Brain microvascular endothelial cell (primary cell): ENCODE results near the gene ZIC1.

ENCODE experiments used
- DNase-seq: peaks from one replicate; pipeline ENCODE4 v3.0.0-alpha.2; 2020
- H3K27ac ChIP-seq: fragments of 250-450 bp; sonication (Bioruptor Pico); 2 replicates; pipeline ENCODE4 v1.5.1; 2020; ENCODE audit warnings: mild to moderate bottlenecking, moderate library complexity
- H3K27me3 ChIP-seq: fragments of 250-450 bp; sonication (Bioruptor Pico); replicated peaks from 2 replicates; pipeline ENCODE4 v1.5.1; 2020; ENCODE audit warnings: mild to moderate bottlenecking
- H3K36me3 ChIP-seq: fragments of 250-450 bp; sonication (Bioruptor Pico); replicated peaks from 2 replicates; pipeline ENCODE4 v1.5.1; 2020; ENCODE audit warnings: mild to moderate bottlenecking
- H3K4me3 ChIP-seq: 2 replicates; pipeline ENCODE4 v1.5.1; 2011; ENCODE audit warnings: low read depth, mild to moderate bottlenecking, control low read depth, low read length, moderate library complexity
- CTCF ChIP-seq: IDR thresholded peaks from 2 replicates; pipeline ENCODE4 v1.5.1; 2011; ENCODE audit warnings: low read depth, mild to moderate bottlenecking, moderate library complexity, low read length, control low read depth, inconsistent platforms; ENCODE audit errors: missing control alignments
- in situ Hi-C: cut with HindIII; loops from 2 replicates; pipeline ENCODE4 v1.10.0; 2017; ENCODE audit warnings: low sequenced_read_pairs, low pct_ligation_motif_present

The ZIC1 gene

GRCh38 chr3:147408188-147409100 is 721 bp upstream of the ZIC1 start:
- in situ Hi-C loops = loop anchor here (25.0 kb wide), 1 partner anchor 679 kb away; no protein-coding TSS in a partner anchor
- DNase-seq = no peak
- peak overlapping the region; percentile 85 for H3K27ac ChIP-seq
- no peak for TF ChIP-seq CTCF
- H3K27me3 ChIP-seq = no peaks in the 10 kb centered on the region
- H3K36me3 ChIP-seq = peaks cover 4% of the 10 kb centered on the region
- H3K4me3 ChIP-seq = peak overlapping the region; percentile 50

- Histone ChIP-seq H3K27me3 (no peaks in the 10 kb centered on the region), H3K36me3 (peaks cover 6% of the 10 kb centered on the region), H3K4me3 (peak overlapping the region; percentile 72), H3K27ac (peak overlapping the region; percentile 85)
- in situ Hi-C loops = loop anchor here (25.0 kb wide), 1 partner anchor 677 kb away; no protein-coding TSS in a partner anchor
- no peak for TF ChIP-seq CTCF
- no peak for DNase-seq
Measured at GRCh38 chr3:147410116-147410525, 956 bp downstream of the ZIC1 start.

- peak overlapping the region; percentile 72 for H3K4me3 ChIP-seq
- peak; percentile 86 for DNase-seq
- H3K36me3 ChIP-seq = peaks cover 6% of the 10 kb centered on the region
- no peak for TF ChIP-seq CTCF
- H3K27ac ChIP-seq = peak overlapping the region; percentile 85
- H3K27me3 ChIP-seq = no peaks in the 10 kb centered on the region
- in situ Hi-C loops = loop anchor here (25.0 kb wide), 1 partner anchor 677 kb away; no protein-coding TSS in a partner anchor
Measured at GRCh38 chr3:147410526-147411237, 1.5 kb downstream of the ZIC1 start.

- Histone ChIP-seq H3K27ac (peak overlapping the region; percentile 85), H3K27me3 (no peaks in the 10 kb centered on the region), H3K4me3 (peak overlapping the region; percentile 72), H3K36me3 (peaks cover 6% of the 10 kb centered on the region)
- in situ Hi-C loops = loop anchor here (25.0 kb wide), 1 partner anchor 676 kb away; no protein-coding TSS in a partner anchor
- DNase-seq = no peak
- TF ChIP-seq CTCF = no peak
Measured at GRCh38 chr3:147411238-147411814, 2.2 kb downstream of the ZIC1 start.

- Histone ChIP-seq H3K27ac (peak overlapping the region; percentile 85), H3K4me3 (peak overlapping the region; percentile 72), H3K27me3 (no peaks in the 10 kb centered on the region), H3K36me3 (peaks cover 6% of the 10 kb centered on the region)
- DNase-seq = no peak
- TF ChIP-seq CTCF = no peak
- in situ Hi-C loops = loop anchor here (25.0 kb wide), 1 partner anchor 675 kb away; no protein-coding TSS in a partner anchor
Measured at GRCh38 chr3:147411815-147412241, 2.7 kb downstream of the ZIC1 start.
